Activated CD4-positive, alpha-beta T cell treated with anti-CD3 and anti-CD28 coated beads, Interleukin-2, Interleukin-6, amounts not matched to agents 100 ng/mL and 50 ng/mL, durations not matched to agents 16 hours and 8 hours (primary cell): ENCODE data around the gene ATG7.
"Not testable (repeated sequence)": the region's sequence is repeated elsewhere in the genome, so short reads cannot be mapped to it uniquely, and the experiment has no call there.

Experiments
- DNase-seq: peaks from one replicate; pipeline ENCODE4 v3.0.0-alpha.2; 2020

Gene ATG7

GRCh38 chr3:11255537-11255936 lies 16.7 kb upstream of the ATG7 start:
- not testable (repeated sequence) for DNase-seq

GRCh38 chr3:11258958-11259357 lies 13.2 kb upstream of the ATG7 start:
- no peak for DNase-seq

- DNase-seq, result no peak
Observed at GRCh38 chr3:11260460-11260859, 11.7 kb upstream of the ATG7 start.

GRCh38 chr3:11269007-11269406 lies 3.2 kb upstream of the ATG7 start:
- DNase-seq, result no peak

GRCh38 chr3:11272906-11273574 lies 843 bp downstream of the ATG7 start:
- no peak for DNase-seq

GRCh38 chr3:11273891-11274291 lies 1.7 kb downstream of the ATG7 start:
- DNase-seq, result no peak

- no peak for DNase-seq
Observed at GRCh38 chr3:11274566-11275142, 2.5 kb downstream of the ATG7 start.

- no peak for DNase-seq
Observed at GRCh38 chr3:11275926-11276325, 3.7 kb downstream of the ATG7 start.

GRCh38 chr3:11276901-11277300 lies 4.7 kb downstream of the ATG7 start:
- DNase-seq, result no peak

GRCh38 chr3:11282250-11283138 lies 10.3 kb downstream of the ATG7 start:
- DNase-seq, result peak; percentile 28

GRCh38 chr3:11283139-11283475 lies 10.9 kb downstream of the ATG7 start:
- no peak for DNase-seq

- DNase-seq, result no peak
Observed at GRCh38 chr3:11284011-11284410, 11.8 kb downstream of the ATG7 start.

GRCh38 chr3:11285471-11285870 lies 13.3 kb downstream of the ATG7 start:
- DNase-seq, result no peak

GRCh38 chr3:11287404-11287803 lies 15.2 kb downstream of the ATG7 start:
- no peak for DNase-seq

- no peak for DNase-seq
Observed at GRCh38 chr3:11288021-11288491, 15.9 kb downstream of the ATG7 start.

GRCh38 chr3:11288786-11289637 lies 16.8 kb downstream of the ATG7 start:
- peak; percentile 51 for DNase-seq

GRCh38 chr3:11289864-11290263 lies 17.7 kb downstream of the ATG7 start:
- peak; percentile 57 for DNase-seq

- DNase-seq, result peak; percentile 69
Observed at GRCh38 chr3:11290743-11291680, 18.8 kb downstream of the ATG7 start.

GRCh38 chr3:11291808-11292207 lies 19.6 kb downstream of the ATG7 start:
- DNase-seq, result no peak

- DNase-seq, result no peak
Observed at GRCh38 chr3:11297126-11297525, 24.9 kb downstream of the ATG7 start.

- DNase-seq, result peak; percentile 41
Observed at GRCh38 chr3:11300970-11301369, 28.8 kb downstream of the ATG7 start.

GRCh38 chr3:11302444-11302843 lies 30.2 kb downstream of the ATG7 start:
- no peak for DNase-seq
